Colon (tissue), 2 donors: ENCODE data around the gene MIA2.
"Not testable (repeated sequence)": the region's sequence is repeated elsewhere in the genome, so short reads cannot be mapped to it uniquely, and the experiment has no call there.

Experiments used
- FAIRE-seq: peaks from 2 replicates; lab custom pipeline; 2012; peaks lifted over from hg19 to GRCh38; lab: Jason Lieb, UNC
- donor health status: control.
- donor health status: control.

Gene MIA2

DNA sequence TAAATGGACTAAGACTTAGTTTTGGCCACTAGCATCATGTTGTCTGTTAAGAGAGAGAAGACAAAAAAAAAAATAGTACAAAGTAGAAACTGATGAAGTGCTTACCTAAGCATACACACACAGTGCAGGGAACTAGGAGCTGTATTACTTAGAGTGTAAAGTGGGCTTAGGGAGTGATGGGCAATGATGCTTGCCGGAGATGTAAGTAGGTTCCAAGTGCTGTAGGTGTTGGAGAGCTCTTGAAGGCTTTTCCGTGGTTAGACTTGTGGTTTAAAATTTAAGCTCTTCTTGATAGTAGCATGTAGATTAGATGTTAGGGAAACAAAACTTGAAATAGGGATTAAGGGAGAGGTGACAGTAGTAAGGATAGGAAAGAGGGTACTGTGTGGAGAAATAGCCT, 34.7 kb downstream of the MIA2 start:
- no peak for FAIRE-seq

- no peak for FAIRE-seq
These were observed 39.2 kb downstream of the MIA2 start for GRCh38 chr14:39272918-39273317.

GRCh38 chr14:39275395-39275794, 41.7 kb downstream of the MIA2 start:
- no peak for FAIRE-seq

DNA sequence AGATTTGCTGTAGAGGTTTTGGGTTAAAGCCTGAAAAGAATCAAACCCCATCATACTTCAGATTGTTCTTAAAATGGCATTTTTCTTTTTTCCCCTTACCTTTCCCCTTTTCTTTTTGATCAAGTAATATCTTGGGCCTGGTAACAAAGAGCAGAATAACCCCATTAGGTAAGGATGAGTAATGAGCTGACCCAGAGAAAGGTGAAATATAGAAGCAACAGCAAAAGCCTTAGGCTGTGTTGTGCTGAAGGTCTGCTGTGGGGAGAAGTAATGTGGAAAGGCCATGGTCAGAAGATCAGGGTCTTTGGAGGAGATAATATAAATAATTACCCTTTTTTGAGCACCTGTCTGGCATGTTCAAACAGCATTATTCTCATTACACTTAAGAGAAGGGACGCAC, 42.3 kb downstream of the MIA2 start:
- no peak for FAIRE-seq

DNA sequence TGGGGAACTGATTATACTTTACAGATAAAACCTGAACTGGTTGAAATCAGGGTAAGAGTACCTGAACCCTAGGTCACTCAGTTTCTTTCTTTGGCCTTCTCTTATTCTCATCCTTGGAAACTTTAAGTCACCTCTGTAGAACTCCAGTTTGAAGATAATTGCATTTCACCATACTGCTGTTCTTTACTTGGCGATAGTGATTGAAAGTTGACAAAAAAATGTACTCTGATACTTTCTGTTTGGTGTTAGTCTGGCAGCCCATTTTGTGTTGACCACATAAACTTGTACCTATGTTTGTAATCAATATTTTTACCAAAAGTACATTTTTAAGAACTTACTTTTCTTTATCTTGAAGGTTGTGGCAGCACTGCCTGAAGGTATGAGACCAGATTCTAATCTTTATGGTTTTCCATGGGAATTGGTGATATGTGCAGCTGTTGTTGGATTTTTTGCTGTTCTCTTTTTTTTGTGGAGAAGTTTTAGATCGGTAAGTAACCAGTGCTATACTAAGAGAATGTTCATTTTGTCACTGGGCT, 42.9 kb downstream of the MIA2 start:
- FAIRE-seq, result no peak

DNA sequence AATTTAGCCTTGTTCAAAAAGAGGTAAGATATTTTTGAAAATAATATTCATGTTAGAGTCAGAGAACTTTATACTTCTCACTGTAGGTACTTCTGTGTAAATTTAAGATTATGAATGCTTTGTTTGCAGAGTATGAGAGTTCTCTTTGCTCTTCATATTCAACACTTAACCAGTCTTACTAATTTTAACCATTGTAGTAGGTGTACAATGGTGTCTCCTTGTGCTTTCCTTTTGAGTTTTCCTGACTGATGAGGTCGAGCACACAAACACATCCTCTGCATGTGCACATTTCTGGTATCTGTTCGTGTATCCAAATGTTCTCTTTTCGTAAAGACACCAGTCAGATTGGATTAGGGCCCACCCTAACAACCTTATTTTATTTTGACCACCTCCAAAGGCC, 45.8 kb downstream of the MIA2 start:
- no peak for FAIRE-seq

- FAIRE-seq, result not testable (repeated sequence)
These were observed 47.0 kb downstream of the MIA2 start for GRCh38 chr14:39280678-39281077.

DNA sequence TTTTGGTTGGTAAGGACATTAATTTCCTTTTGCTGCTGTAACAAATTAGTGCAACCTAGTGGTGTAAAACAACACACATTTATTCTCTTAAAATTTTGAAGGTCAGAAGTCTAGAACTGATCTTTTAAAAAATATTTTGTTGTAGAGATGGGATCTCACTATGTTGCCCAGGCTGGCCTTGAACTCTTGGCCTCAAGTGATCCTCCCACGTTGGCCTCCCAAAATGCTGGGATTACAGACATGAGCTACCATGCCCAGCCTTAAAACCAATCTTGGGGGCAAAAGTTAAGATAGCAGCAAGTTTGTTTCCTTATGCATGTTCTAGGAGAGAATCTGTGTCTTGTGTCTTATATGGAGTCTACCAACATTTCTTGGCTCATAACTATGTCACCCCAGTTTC, 55.8 kb downstream of the MIA2 start:
- FAIRE-seq, result no peak

GRCh38 chr14:39291701-39292100, 58.0 kb downstream of the MIA2 start:
- no peak for FAIRE-seq

- FAIRE-seq, result peak; percentile 38
These were observed 59.9 kb downstream of the MIA2 start for GRCh38 chr14:39293629-39294028.

- FAIRE-seq, result not testable (repeated sequence)
These were observed 66.7 kb downstream of the MIA2 start for GRCh38 chr14:39300389-39300788.

DNA sequence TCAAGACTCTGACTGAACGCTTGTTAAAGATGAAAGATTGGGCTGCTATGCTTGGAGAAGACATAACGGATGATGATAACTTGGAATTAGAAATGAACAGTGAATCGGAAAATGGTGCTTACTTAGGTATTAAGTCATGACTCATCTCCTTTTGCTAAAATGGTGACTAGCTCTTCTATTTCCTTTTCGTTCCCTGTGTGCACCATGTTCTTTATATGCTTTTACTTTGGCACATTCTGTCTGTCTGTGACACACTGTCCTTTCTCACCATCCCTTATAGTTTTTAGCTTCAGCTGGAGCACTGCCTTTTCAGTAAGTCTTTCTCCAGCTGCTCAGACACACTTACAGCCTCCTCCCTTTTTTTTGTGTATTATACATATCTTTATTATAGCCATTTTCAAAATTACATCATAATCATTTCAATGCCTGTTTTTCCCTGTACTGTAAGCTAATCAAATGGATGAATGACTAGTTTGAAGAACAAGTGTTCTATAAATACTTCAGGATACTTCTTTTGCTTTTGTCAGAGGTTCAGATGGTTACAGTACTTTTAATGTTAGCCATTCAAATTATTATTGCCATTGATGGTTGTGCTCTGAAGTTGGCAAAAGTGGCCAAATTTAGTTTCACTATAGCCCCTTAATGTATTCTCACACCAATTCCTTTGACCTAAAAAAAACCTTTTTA, 68.6 kb downstream of the MIA2 start:
- FAIRE-seq, result no peak

GRCh38 chr14:39303115-39303514, 69.4 kb downstream of the MIA2 start:
- FAIRE-seq, result no peak

- no peak for FAIRE-seq
These were observed 74.1 kb downstream of the MIA2 start for GRCh38 chr14:39307815-39308214.

DNA sequence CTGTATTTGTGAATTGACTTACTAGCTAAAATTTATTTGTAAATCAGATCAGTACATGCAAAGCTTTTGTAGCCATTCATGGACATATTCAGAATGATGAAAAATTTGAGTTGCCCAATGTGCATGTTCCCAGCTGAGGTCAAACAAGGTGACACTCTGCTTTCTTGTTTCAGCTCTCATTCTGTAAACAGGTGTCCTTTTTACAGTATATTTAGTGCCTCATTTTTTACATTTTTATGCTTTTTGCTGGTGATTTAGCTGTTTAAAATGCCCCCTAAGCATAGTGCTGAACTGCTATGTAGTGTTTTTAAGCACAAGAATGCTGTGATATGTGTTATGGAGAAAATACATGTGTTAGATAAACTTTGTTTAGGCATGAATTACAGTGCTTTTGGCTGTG, 76.3 kb downstream of the MIA2 start:
- no peak for FAIRE-seq

- FAIRE-seq, result no peak
These were observed 82.2 kb downstream of the MIA2 start for GRCh38 chr14:39315859-39316444.

DNA sequence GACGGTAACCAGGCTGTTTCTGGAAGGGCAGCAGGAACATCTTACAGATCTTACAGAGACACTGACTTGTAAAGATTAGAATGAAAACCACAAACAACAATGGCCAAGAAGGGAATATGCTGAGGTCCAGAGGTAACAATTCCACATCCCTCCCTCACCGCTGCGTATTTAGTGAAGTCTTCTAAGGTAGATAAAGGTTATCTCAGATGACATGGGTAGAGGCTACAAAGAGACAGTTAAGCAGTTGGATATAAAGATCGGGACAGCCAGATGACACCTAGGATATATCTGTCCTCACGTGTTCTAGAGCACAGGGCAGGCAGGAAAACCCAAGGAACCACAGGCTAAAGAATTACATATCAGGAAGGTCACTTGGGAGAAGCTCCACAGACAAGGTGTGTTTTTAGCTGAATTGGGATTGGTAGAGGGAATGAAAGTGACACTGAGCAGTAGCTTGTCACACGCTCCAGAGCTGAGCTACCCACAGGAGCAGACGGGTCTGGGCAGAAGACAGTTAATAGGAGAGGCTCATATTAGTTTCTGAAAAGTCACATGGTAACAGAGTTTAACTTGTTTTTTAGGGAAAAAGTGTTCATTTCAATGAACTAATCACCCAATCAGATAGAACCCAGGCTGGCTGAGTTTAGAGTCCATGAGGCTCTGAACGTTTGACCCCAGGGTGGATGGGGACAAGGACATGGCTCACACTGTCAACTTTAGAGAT, 83.3 kb downstream of the MIA2 start:
- no peak for FAIRE-seq

GRCh38 chr14:39318574-39318973, 84.9 kb downstream of the MIA2 start:
- FAIRE-seq, result no peak

- FAIRE-seq, result no peak
These were observed 85.7 kb downstream of the MIA2 start for GRCh38 chr14:39319381-39319780.

- FAIRE-seq, result no peak
These were observed 86.6 kb downstream of the MIA2 start for GRCh38 chr14:39320318-39320717.

DNA sequence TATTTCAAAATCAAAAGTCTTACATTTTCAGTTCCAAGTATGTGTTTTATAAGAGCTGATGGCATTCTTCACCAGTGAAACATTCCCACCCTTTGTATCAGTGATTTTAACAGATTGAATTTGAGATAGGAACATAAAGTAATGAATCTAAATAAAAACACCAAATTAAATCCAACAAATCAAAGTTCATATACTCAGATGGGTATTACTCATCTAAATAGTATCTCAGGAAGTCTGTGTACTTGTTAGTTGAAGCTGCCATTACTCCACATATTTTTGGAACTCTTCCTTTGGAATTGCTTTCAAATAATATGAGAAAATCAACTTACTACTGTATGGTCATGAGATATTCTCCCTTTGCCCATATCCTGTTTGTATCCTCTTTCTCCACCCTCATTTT, 89.1 kb downstream of the MIA2 start:
- no peak for FAIRE-seq

- FAIRE-seq, result no peak
These were observed 90.4 kb downstream of the MIA2 start for GRCh38 chr14:39324097-39324496.

- no peak for FAIRE-seq
These were observed 105.3 kb downstream of the MIA2 start for GRCh38 chr14:39339003-39339402.
